ENCODE results near the gene ZMIZ2.
A peak's percentile ranks its signal among the peaks of the same experiment; 100 is the strongest.

Gene ZMIZ2

GRCh38 chr7:44769776-44770294 is 21.2 kb downstream of the ZMIZ2 start:
- WGBS (ENCODE audit: extremely low coverage, insufficient coverage, insufficient read length): no CpG with 5 or more reads among the region's 10 CpGs
- H3K23ac ChIP-seq (ENCODE audit: low read length): no peak overlapping the region
- no peak overlapping the region for H3K4me2 ChIP-seq (ENCODE audit: low read length)
- H3K4me1 ChIP-seq (ENCODE audit: control insufficient read depth in 1 of 2, insufficient read depth in 2 of 2, low read length in 2 of 2): peaks cover 0 to 3% of the 10 kb centered on the region in 2 experiments
- no peaks in the 10 kb centered on the region for H3K27me3 ChIP-seq (ENCODE audit: insufficient read depth, low read length)
- H2BK12ac ChIP-seq (ENCODE audit: low read length): no peak overlapping the region
- H4K12ac ChIP-seq (ENCODE audit: low read depth, low read length): no peak overlapping the region
- peaks cover 32 to 33% of the 10 kb centered on the region in 2 experiments for H3K36me3 ChIP-seq (ENCODE audit: control insufficient read depth in 1 of 2, insufficient read depth in 2 of 2, low read length in 2 of 2)
- no peak overlapping the region for H2BK120ac ChIP-seq (ENCODE audit: insufficient read depth, low read length, poor library complexity)
- no peaks in the 10 kb centered on the region for H3K79me1 ChIP-seq (ENCODE audit: low read length)
- no peak overlapping the region for H3K14ac ChIP-seq (ENCODE audit: low read length)
- no peak overlapping the region for H3K4me3 ChIP-seq (ENCODE audit: low read depth, low read length)
- H3K18ac ChIP-seq (ENCODE audit: low read length): no peak overlapping the region
- peak; percentile 33 to 72 for DNase-seq
- no peak overlapping the region for H3K4ac ChIP-seq (ENCODE audit: low read depth, low read length)
- no peak overlapping the region for H4K91ac ChIP-seq (ENCODE audit: low read depth, low read length)
- H3K79me2 ChIP-seq (ENCODE audit: control insufficient read depth, insufficient read depth, low read length, poor library complexity): no peaks in the 10 kb centered on the region
- no peak overlapping the region for H4K8ac ChIP-seq (ENCODE audit: low read depth, low read length)
- H3K9ac ChIP-seq (ENCODE audit: low read length): no peak overlapping the region
- no peaks in the 10 kb centered on the region for H3K9me3 ChIP-seq (ENCODE audit: insufficient read depth, low read depth, low read length)
- no peak overlapping the region for H3K27ac ChIP-seq (ENCODE audit: low read depth, low read length)
- no peak overlapping the region for H2AFZ ChIP-seq (ENCODE audit: insufficient read depth, low read length, poor library complexity)
- H2AK5ac ChIP-seq (ENCODE audit: low read length): no peak overlapping the region
- no peak overlapping the region for H2BK5ac ChIP-seq (ENCODE audit: low read depth, low read length, poor library complexity)

- Histone ChIP-seq H2AK5ac (ENCODE audit: low read length) (no peak overlapping the region), H3K27ac (ENCODE audit: low read depth, low read length) (no peak overlapping the region), H3K4me1 (ENCODE audit: control insufficient read depth in 1 of 2, insufficient read depth in 2 of 2, low read length in 2 of 2) (peaks cover 0 to 3% of the 10 kb centered on the region in 2 experiments), H2AFZ (ENCODE audit: insufficient read depth, low read length, poor library complexity) (no peak overlapping the region), H2BK5ac (ENCODE audit: low read depth, low read length, poor library complexity) (no peak overlapping the region), H3K4me3 (ENCODE audit: low read depth, low read length) (no peak overlapping the region), H2BK120ac (ENCODE audit: insufficient read depth, low read length, poor library complexity) (no peak overlapping the region), H3K9ac (ENCODE audit: low read length) (no peak overlapping the region), H3K36me3 (ENCODE audit: control insufficient read depth in 1 of 2, insufficient read depth in 2 of 2, low read length in 2 of 2) (peaks cover 17 to 18% of the 10 kb centered on the region in 2 experiments), H4K12ac (ENCODE audit: low read depth, low read length) (no peak overlapping the region), H3K23ac (ENCODE audit: low read length) (no peak overlapping the region), H3K79me2 (ENCODE audit: control insufficient read depth, insufficient read depth, low read length, poor library complexity) (no peaks in the 10 kb centered on the region), H3K4ac (ENCODE audit: low read depth, low read length) (no peak overlapping the region), H2BK12ac (ENCODE audit: low read length) (no peak overlapping the region), H3K27me3 (ENCODE audit: insufficient read depth, low read length) (no peaks in the 10 kb centered on the region), H3K4me2 (ENCODE audit: low read length) (no peak overlapping the region), H3K9me3 (ENCODE audit: insufficient read depth, low read depth, low read length) (no peaks in the 10 kb centered on the region), H3K14ac (ENCODE audit: low read length) (no peak overlapping the region), H4K8ac (ENCODE audit: low read depth, low read length) (no peak overlapping the region), H3K18ac (ENCODE audit: low read length) (no peak overlapping the region), H3K79me1 (ENCODE audit: low read length) (no peaks in the 10 kb centered on the region), H4K91ac (ENCODE audit: low read depth, low read length) (no peak overlapping the region)
- no CpG with 5 or more reads among the region's 3 CpGs for WGBS (ENCODE audit: extremely low coverage, insufficient coverage, insufficient read length)
- no peak for DNase-seq
Observed at GRCh38 chr7:44771358-44771757, 22.7 kb downstream of the ZMIZ2 start.

GRCh38 chr7:44772440-44772839 is 23.8 kb downstream of the ZMIZ2 start:
- no peak overlapping the region for H3K4ac ChIP-seq (ENCODE audit: low read depth, low read length)
- H3K27me3 ChIP-seq (ENCODE audit: insufficient read depth, low read length): no peaks in the 10 kb centered on the region
- no peak overlapping the region for H3K27ac ChIP-seq (ENCODE audit: low read depth, low read length)
- no peaks in the 10 kb centered on the region for H3K9me3 ChIP-seq (ENCODE audit: insufficient read depth, low read depth, low read length)
- H3K36me3 ChIP-seq (ENCODE audit: control insufficient read depth in 1 of 2, insufficient read depth in 2 of 2, low read length in 2 of 2): peaks cover 7 to 8% of the 10 kb centered on the region in 2 experiments
- no peak overlapping the region for H2BK120ac ChIP-seq (ENCODE audit: insufficient read depth, low read length, poor library complexity)
- H2AK5ac ChIP-seq (ENCODE audit: low read length): no peak overlapping the region
- H3K9ac ChIP-seq (ENCODE audit: low read length): no peak overlapping the region
- H3K4me3 ChIP-seq (ENCODE audit: low read depth, low read length): no peak overlapping the region
- WGBS (ENCODE audit: extremely low coverage, insufficient coverage, insufficient read length): no CpG with 5 or more reads among the region's 6 CpGs
- H3K23ac ChIP-seq (ENCODE audit: low read length): no peak overlapping the region
- no peak overlapping the region for H4K91ac ChIP-seq (ENCODE audit: low read depth, low read length)
- no peak overlapping the region for H4K12ac ChIP-seq (ENCODE audit: low read depth, low read length)
- H3K14ac ChIP-seq (ENCODE audit: low read length): no peak overlapping the region
- no peak for DNase-seq
- H3K4me2 ChIP-seq (ENCODE audit: low read length): no peak overlapping the region
- no peak overlapping the region for H4K8ac ChIP-seq (ENCODE audit: low read depth, low read length)
- H2AFZ ChIP-seq (ENCODE audit: insufficient read depth, low read length, poor library complexity): no peak overlapping the region
- H3K18ac ChIP-seq (ENCODE audit: low read length): no peak overlapping the region
- no peaks in the 10 kb centered on the region for H3K79me1 ChIP-seq (ENCODE audit: low read length)
- no peak overlapping the region for H2BK5ac ChIP-seq (ENCODE audit: low read depth, low read length, poor library complexity)
- no peak overlapping the region for H2BK12ac ChIP-seq (ENCODE audit: low read length)
- no peaks in the 10 kb centered on the region for H3K79me2 ChIP-seq (ENCODE audit: control insufficient read depth, insufficient read depth, low read length, poor library complexity)
- peaks cover 0 to 3% of the 10 kb centered on the region in 2 experiments for H3K4me1 ChIP-seq (ENCODE audit: control insufficient read depth in 1 of 2, insufficient read depth in 2 of 2, low read length in 2 of 2)

- no peak overlapping the region for H3K18ac ChIP-seq (ENCODE audit: low read length)
- H2BK120ac ChIP-seq (ENCODE audit: insufficient read depth, low read length, poor library complexity): no peak overlapping the region
- no peak overlapping the region for H3K23ac ChIP-seq (ENCODE audit: low read length)
- no peak overlapping the region for H4K8ac ChIP-seq (ENCODE audit: low read depth, low read length)
- no peak overlapping the region for H3K4me2 ChIP-seq (ENCODE audit: low read length)
- no peak overlapping the region for H2BK5ac ChIP-seq (ENCODE audit: low read depth, low read length, poor library complexity)
- no peak overlapping the region for H2BK12ac ChIP-seq (ENCODE audit: low read length)
- H3K4me3 ChIP-seq (ENCODE audit: low read depth, low read length): no peak overlapping the region
- H3K14ac ChIP-seq (ENCODE audit: low read length): no peak overlapping the region
- no CpG with 5 or more reads among the region's 10 CpGs for WGBS (ENCODE audit: extremely low coverage, insufficient coverage, insufficient read length)
- H3K36me3 ChIP-seq (ENCODE audit: control insufficient read depth in 1 of 2, insufficient read depth in 2 of 2, low read length in 2 of 2): peaks cover 3 to 4% of the 10 kb centered on the region in 2 experiments
- H2AFZ ChIP-seq (ENCODE audit: insufficient read depth, low read length, poor library complexity): no peak overlapping the region
- H3K4me1 ChIP-seq (ENCODE audit: control insufficient read depth in 1 of 2, insufficient read depth in 2 of 2, low read length in 2 of 2): peaks cover 0 to 3% of the 10 kb centered on the region in 2 experiments
- H2AK5ac ChIP-seq (ENCODE audit: low read length): no peak overlapping the region
- no peak overlapping the region for H3K4ac ChIP-seq (ENCODE audit: low read depth, low read length)
- H4K12ac ChIP-seq (ENCODE audit: low read depth, low read length): no peak overlapping the region
- H4K91ac ChIP-seq (ENCODE audit: low read depth, low read length): no peak overlapping the region
- no peaks in the 10 kb centered on the region for H3K79me2 ChIP-seq (ENCODE audit: control insufficient read depth, insufficient read depth, low read length, poor library complexity)
- no peak overlapping the region for H3K9ac ChIP-seq (ENCODE audit: low read length)
- H3K27ac ChIP-seq (ENCODE audit: low read depth, low read length): no peak overlapping the region
- H3K9me3 ChIP-seq (ENCODE audit: insufficient read depth, low read depth, low read length): no peaks in the 10 kb centered on the region
- H3K79me1 ChIP-seq (ENCODE audit: low read length): no peaks in the 10 kb centered on the region
- no peaks in the 10 kb centered on the region for H3K27me3 ChIP-seq (ENCODE audit: insufficient read depth, low read length)
- peak; percentile 50 to 75 for DNase-seq
Observed at GRCh38 chr7:44772867-44773266, 24.2 kb downstream of the ZMIZ2 start.
